Subcutaneous abdominal adipose tissue (tissue), 5 donors: ENCODE results near the gene HTT.
"Not testable (repeated sequence)": the region's sequence is repeated elsewhere in the genome, so short reads cannot be mapped to it uniquely, and the experiment has no call there.

Experiments
- H3K27ac ChIP-seq: one replicate; pipeline ENCODE4 v1.7.0; 2013; ENCODE audit warnings: low read depth, mild to moderate bottlenecking, inconsistent platforms, low read length, moderate library complexity
- H3K27me3 ChIP-seq, 5 donors: one replicate each; pipeline ENCODE4 v1.7.0; 2013; ENCODE audit warnings: low read length in 5 of 5, inconsistent platforms in 1 of 5; ENCODE audit not compliant: control insufficient read depth in 5 of 5, insufficient read depth in 4 of 5
- H3K36me3 ChIP-seq, 5 donors: one replicate each; pipeline ENCODE4 v1.7.0; 2013; ENCODE audit warnings: low read length in 5 of 5; ENCODE audit not compliant: control insufficient read depth in 5 of 5, insufficient read depth in 5 of 5
- H3K4me1 ChIP-seq, 5 donors: one replicate each; pipeline ENCODE4 v1.7.0; 2013; ENCODE audit warnings: low read length in 5 of 5, mild to moderate bottlenecking in 3 of 5, moderate library complexity in 1 of 5; ENCODE audit not compliant: control insufficient read depth in 5 of 5, insufficient read depth in 5 of 5
- H3K4me3 ChIP-seq, 5 donors: one replicate each; pipeline ENCODE4 v1.7.0; 2013; ENCODE audit warnings: low read length in 5 of 5, low read depth in 1 of 5
- H3K9ac ChIP-seq, 5 donors: one replicate each; pipeline ENCODE4 v1.7.0; 2013; ENCODE audit warnings: low read length in 5 of 5, mild to moderate bottlenecking in 4 of 5, moderate library complexity in 3 of 5
- H3K9me3 ChIP-seq, 5 donors: one replicate each; pipeline ENCODE4 v1.7.0; 2013; ENCODE audit warnings: low read length in 5 of 5; ENCODE audit not compliant: control insufficient read depth in 5 of 5
- donor health status: healthy.
- donor health status: healthy.
- donor health status: healthy.
- donor health status: healthy.
- donor health status: healthy.

Gene HTT

GRCh38 chr4:3046162-3046561, 28.3 kb upstream of the HTT start:
- Histone ChIP-seq H3K36me3 (no peaks in the 10 kb centered on the region), H3K4me1 (peaks cover 5 to 30% (median 17%) of the 10 kb centered on the region in 5 donors), H3K9ac (no peak overlapping the region), H3K27me3 (no peaks in the 10 kb centered on the region), H3K9me3 (no peaks in the 10 kb centered on the region), H3K4me3 (no peak overlapping the region), H3K27ac (no peak overlapping the region)

- H3K27me3 ChIP-seq: no peaks in the 10 kb centered on the region
- H3K9me3 ChIP-seq: no peaks in the 10 kb centered on the region
- no peak overlapping the region for H3K27ac ChIP-seq
- H3K4me3 ChIP-seq: no peak overlapping the region
- no peak overlapping the region for H3K9ac ChIP-seq
- peaks cover 5 to 25% (median 13%) of the 10 kb centered on the region in 5 donors for H3K4me1 ChIP-seq
- no peaks in the 10 kb centered on the region for H3K36me3 ChIP-seq
Observed at GRCh38 chr4:3046623-3047022, 27.9 kb upstream of the HTT start.

- Histone ChIP-seq H3K9me3 (no peaks in the 10 kb centered on the region), H3K27me3 (no peaks in the 10 kb centered on the region), H3K4me1 (peaks cover 0 to 14% (median 2%) of the 10 kb centered on the region in 5 donors), H3K27ac (no peak overlapping the region), H3K36me3 (no peaks in the 10 kb centered on the region), H3K4me3 (peak overlapping the region in 3 of 5 donors; percentile 27 to 50 (median 36)), H3K9ac (no peak overlapping the region)
Observed at GRCh38 chr4:3047464-3048286, 26.8 kb upstream of the HTT start.

GRCh38 chr4:3051141-3051897, 23.2 kb upstream of the HTT start:
- H3K9me3 ChIP-seq, H3K4me3 ChIP-seq, H3K27ac ChIP-seq, H3K27me3 ChIP-seq, H3K4me1 ChIP-seq, H3K9ac ChIP-seq, H3K36me3 ChIP-seq: not testable (repeated sequence)

GRCh38 chr4:3054169-3054759, 20.2 kb upstream of the HTT start:
- Histone ChIP-seq H3K4me3 (no peak overlapping the region), H3K27me3 (no peaks in the 10 kb centered on the region), H3K4me1 (peaks cover 0 to 7% (median 0%) of the 10 kb centered on the region in 5 donors), H3K36me3 (no peaks in the 10 kb centered on the region), H3K9me3 (peaks cover 0 to 5% (median 0%) of the 10 kb centered on the region in 5 donors), H3K27ac (no peak overlapping the region), H3K9ac (no peak overlapping the region)

- H3K9ac ChIP-seq: no peak overlapping the region
- no peaks in the 10 kb centered on the region for H3K27me3 ChIP-seq
- H3K36me3 ChIP-seq: no peaks in the 10 kb centered on the region
- peaks cover 0 to 7% (median 7%) of the 10 kb centered on the region in 5 donors for H3K4me1 ChIP-seq
- peaks cover 0 to 5% (median 0%) of the 10 kb centered on the region in 5 donors for H3K9me3 ChIP-seq
- no peak overlapping the region for H3K4me3 ChIP-seq
- no peak overlapping the region for H3K27ac ChIP-seq
Observed at GRCh38 chr4:3059943-3060342, 14.5 kb upstream of the HTT start.

GRCh38 chr4:3060946-3061345, 13.5 kb upstream of the HTT start:
- H3K36me3 ChIP-seq: no peaks in the 10 kb centered on the region
- no peak overlapping the region for H3K4me3 ChIP-seq
- peaks cover 0 to 7% (median 7%) of the 10 kb centered on the region in 5 donors for H3K4me1 ChIP-seq
- no peaks in the 10 kb centered on the region for H3K27me3 ChIP-seq
- H3K9ac ChIP-seq: no peak overlapping the region
- H3K27ac ChIP-seq: no peak overlapping the region
- H3K9me3 ChIP-seq: peaks cover 0 to 4% (median 0%) of the 10 kb centered on the region in 5 donors

GRCh38 chr4:3062471-3062870, 12.0 kb upstream of the HTT start:
- H3K9ac ChIP-seq: no peak overlapping the region
- no peak overlapping the region for H3K4me3 ChIP-seq
- no peaks in the 10 kb centered on the region for H3K36me3 ChIP-seq
- no peak overlapping the region for H3K27ac ChIP-seq
- no peaks in the 10 kb centered on the region for H3K27me3 ChIP-seq
- no peaks in the 10 kb centered on the region for H3K9me3 ChIP-seq
- peaks cover 0 to 8% (median 7%) of the 10 kb centered on the region in 5 donors for H3K4me1 ChIP-seq

- H3K4me1 ChIP-seq: peaks cover 0 to 4% (median 0%) of the 10 kb centered on the region in 5 donors
- no peak overlapping the region for H3K27ac ChIP-seq
- no peak overlapping the region for H3K4me3 ChIP-seq
- H3K9ac ChIP-seq: no peak overlapping the region
- no peaks in the 10 kb centered on the region for H3K27me3 ChIP-seq
- H3K9me3 ChIP-seq: no peaks in the 10 kb centered on the region
- no peaks in the 10 kb centered on the region for H3K36me3 ChIP-seq
Observed at GRCh38 chr4:3065551-3065950, 8.9 kb upstream of the HTT start.
